Neutrophil (primary cell): ENCODE results near the gene STK17B.

Source experiments
- H3K27ac ChIP-seq: fragments of 200-600 bp; sonication (generic); 2 replicates; pipeline ENCODE4 v1.5.1; 2016; ENCODE audit warnings: mild to moderate bottlenecking, moderate library complexity
- H3K27me3 ChIP-seq: fragments of 200-600 bp; sonication (generic); 2 replicates; pipeline ENCODE4 v1.6.0; 2016; ENCODE audit warnings: mild to moderate bottlenecking
- H3K36me3 ChIP-seq: fragments of 200-600 bp; sonication (generic); 2 replicates; pipeline ENCODE4 v1.5.1; 2017
- H3K4me1 ChIP-seq, 2 experiments: fragments of 200-600 bp in 1 of 2; sonication (generic) in 1 of 2; 1 replicate in 1 of 2; 2 replicates in 1 of 2; pipeline versions ENCODE4 v1.5.1 to v1.6.1; 2013 to 2016; ENCODE audit warnings: low read depth in 1 of 2, low read length in 1 of 2, mild to moderate bottlenecking in 1 of 2, moderate library complexity in 1 of 2; ENCODE audit not compliant: control insufficient read depth in 1 of 2, insufficient read depth in 1 of 2
- H3K4me3 ChIP-seq, 2 experiments: fragments of 200-600 bp in 1 of 2; sonication (generic) in 1 of 2; 1 replicate in 1 of 2; 2 replicates in 1 of 2; pipeline ENCODE4 v1.5.1; 2013 to 2016; ENCODE audit warnings: low read depth in 1 of 2, low read length in 1 of 2, mild to moderate bottlenecking in 1 of 2, moderate library complexity in 1 of 2
- H3K9me3 ChIP-seq: fragments of 200-600 bp; sonication (generic); 2 replicates; pipeline ENCODE4 v1.5.1; 2016
- CTCF ChIP-seq: fragments of 200-600 bp; sonication (generic); IDR thresholded peaks from 2 replicates; pipeline ENCODE4 v1.5.1; 2016; ENCODE audit warnings: antibody characterized with exemption

Gene STK17B

GRCh38 chr2:196215376-196215775, 44.0 kb upstream of the STK17B start:
- peaks cover 44 to 46% of the 10 kb centered on the region in 2 experiments for H3K4me1 ChIP-seq
- TF ChIP-seq CTCF: no peak
- H3K9me3 ChIP-seq: no peaks in the 10 kb centered on the region
- H3K27me3 ChIP-seq: no peaks in the 10 kb centered on the region
- H3K4me3 ChIP-seq: no peak overlapping the region
- H3K36me3 ChIP-seq: no peaks in the 10 kb centered on the region
- no peak overlapping the region for H3K27ac ChIP-seq

DNA sequence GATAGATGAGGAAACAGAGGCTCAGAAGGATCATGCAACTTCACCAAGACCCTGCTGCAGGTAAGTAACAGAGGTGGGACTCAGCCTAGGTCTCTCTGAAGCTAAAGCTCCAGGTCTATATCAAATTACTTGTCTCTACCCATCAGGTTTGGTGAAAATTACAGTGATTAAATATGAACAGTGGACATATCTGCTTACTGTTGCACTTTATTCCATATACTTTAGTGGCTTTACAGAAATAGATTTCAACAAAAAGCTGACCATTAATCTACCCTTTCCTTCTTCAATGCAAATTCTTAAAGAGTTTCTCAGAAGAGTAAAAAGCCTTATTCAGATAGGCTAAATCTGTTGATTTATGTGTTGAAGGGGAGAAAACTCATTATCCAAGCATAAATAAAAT, 42.8 kb upstream of the STK17B start:
- peaks cover 54 to 56% of the 10 kb centered on the region in 2 experiments for H3K4me1 ChIP-seq
- no peaks in the 10 kb centered on the region for H3K27me3 ChIP-seq
- no peak for TF ChIP-seq CTCF
- H3K9me3 ChIP-seq: no peaks in the 10 kb centered on the region
- H3K36me3 ChIP-seq: no peaks in the 10 kb centered on the region
- H3K27ac ChIP-seq: peak overlapping the region; percentile 98
- peak overlapping the region; percentile 15 to 23 for H3K4me3 ChIP-seq

- Histone ChIP-seq H3K4me3 (peak overlapping the region; percentile 15 to 23), H3K27ac (peak overlapping the region; percentile 98), H3K27me3 (no peaks in the 10 kb centered on the region), H3K36me3 (no peaks in the 10 kb centered on the region), H3K9me3 (no peaks in the 10 kb centered on the region), H3K4me1 (peaks cover 61 to 63% of the 10 kb centered on the region in 2 experiments)
- no peak for TF ChIP-seq CTCF
Observed at GRCh38 chr2:196213252-196213980, 42.0 kb upstream of the STK17B start.

- H3K36me3 ChIP-seq: no peaks in the 10 kb centered on the region
- H3K27ac ChIP-seq: no peak overlapping the region
- no peak for TF ChIP-seq CTCF
- H3K9me3 ChIP-seq: no peaks in the 10 kb centered on the region
- peaks cover 53 to 55% of the 10 kb centered on the region in 2 experiments for H3K4me1 ChIP-seq
- H3K27me3 ChIP-seq: no peaks in the 10 kb centered on the region
- no peak overlapping the region for H3K4me3 ChIP-seq
Observed at GRCh38 chr2:196208915-196209314, 37.5 kb upstream of the STK17B start.

DNA sequence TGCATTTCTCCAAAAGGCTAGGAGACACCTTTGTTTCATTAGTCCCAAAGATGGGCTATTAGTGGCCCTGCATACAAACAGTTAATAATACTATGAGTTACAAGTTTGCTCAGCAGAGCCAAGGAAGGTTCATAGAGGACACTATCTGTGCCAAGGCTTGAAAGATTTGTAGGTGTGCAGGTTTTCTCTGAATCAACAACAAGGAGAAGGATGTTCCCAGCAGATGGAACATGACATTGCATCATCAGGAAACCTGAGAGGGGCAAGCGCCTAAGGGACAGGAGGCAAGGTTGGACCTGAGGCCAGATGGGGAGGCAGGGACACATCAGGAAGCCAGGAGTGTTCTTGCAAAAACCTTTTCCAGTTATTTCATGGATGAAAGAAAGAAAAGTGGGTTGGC, 35.4 kb upstream of the STK17B start:
- no peaks in the 10 kb centered on the region for H3K36me3 ChIP-seq
- no peaks in the 10 kb centered on the region for H3K9me3 ChIP-seq
- no peak overlapping the region for H3K27ac ChIP-seq
- H3K4me1 ChIP-seq: peaks cover 31 to 34% of the 10 kb centered on the region in 2 experiments
- H3K27me3 ChIP-seq: no peaks in the 10 kb centered on the region
- no peak for TF ChIP-seq CTCF
- H3K4me3 ChIP-seq: no peak overlapping the region
